Trophoblast cell (in vitro differentiated cells and primary cell): Measurements from ENCODE around the gene PGLYRP4.

Experiments used
- DNase-seq, 2 donors: peaks; one replicate each; pipeline ENCODE4 v3.0.0-alpha.2; 2016
- H2AFZ ChIP-seq: 2 replicates; pipeline ENCODE4 v1.6.1; 2013; ENCODE audit warnings: low read length, moderate library complexity, mild to moderate bottlenecking; ENCODE audit not compliant: insufficient read depth, poor library complexity
- H2AK5ac ChIP-seq: 2 replicates; pipeline ENCODE4 v1.6.1; 2013; ENCODE audit warnings: mild to moderate bottlenecking, low read length
- H2BK120ac ChIP-seq: 2 replicates; pipeline ENCODE4 v1.6.1; 2013; ENCODE audit warnings: low read length, mild to moderate bottlenecking, moderate library complexity; ENCODE audit not compliant: insufficient read depth, poor library complexity
- H2BK12ac ChIP-seq: 2 replicates; pipeline ENCODE4 v1.6.1; 2013; ENCODE audit warnings: mild to moderate bottlenecking, low read length, moderate library complexity
- H2BK5ac ChIP-seq: 2 replicates; pipeline ENCODE4 v1.6.1; 2013; ENCODE audit warnings: low read length, low read depth, moderate library complexity, mild to moderate bottlenecking; ENCODE audit not compliant: poor library complexity
- H3K14ac ChIP-seq: 2 replicates; pipeline ENCODE4 v1.6.1; 2013; ENCODE audit warnings: mild to moderate bottlenecking, low read length
- H3K18ac ChIP-seq: 2 replicates; pipeline ENCODE4 v1.6.1; 2013; ENCODE audit warnings: mild to moderate bottlenecking, low read length
- H3K23ac ChIP-seq: 2 replicates; pipeline ENCODE4 v1.6.1; 2013; ENCODE audit warnings: low read length
- H3K27ac ChIP-seq: 2 replicates; pipeline ENCODE4 v1.5.1; 2013; ENCODE audit warnings: low read depth, mild to moderate bottlenecking, inconsistent platforms, low read length, moderate library complexity
- H3K27me3 ChIP-seq: 2 replicates; pipeline ENCODE4 v1.6.1; 2013; ENCODE audit warnings: inconsistent platforms, mild to moderate bottlenecking, low read length, moderate library complexity; ENCODE audit not compliant: insufficient read depth
- H3K36me3 ChIP-seq, 2 experiments: 1 replicate in 1 of 2; 2 replicates in 1 of 2; pipeline ENCODE4 v1.6.1; 2013; ENCODE audit warnings: low read length in 2 of 2, mild to moderate bottlenecking in 2 of 2, moderate library complexity in 1 of 2; ENCODE audit not compliant: insufficient read depth in 2 of 2, control insufficient read depth in 1 of 2
- H3K4ac ChIP-seq: 2 replicates; pipeline ENCODE4 v1.6.1; 2013; ENCODE audit warnings: low read depth, mild to moderate bottlenecking, low read length, moderate library complexity
- H3K4me1 ChIP-seq, 2 experiments: 1 replicate in 1 of 2; 2 replicates in 1 of 2; pipeline ENCODE4 v1.6.1; 2013; ENCODE audit warnings: low read length in 2 of 2, mild to moderate bottlenecking in 2 of 2, moderate library complexity in 1 of 2; ENCODE audit not compliant: insufficient read depth in 2 of 2, control insufficient read depth in 1 of 2
- H3K4me2 ChIP-seq: 2 replicates; pipeline ENCODE4 v1.6.1; 2013; ENCODE audit warnings: inconsistent platforms, mild to moderate bottlenecking, low read length, moderate library complexity
- H3K4me3 ChIP-seq: 2 replicates; pipeline ENCODE4 v1.5.1; 2013; ENCODE audit warnings: mild to moderate bottlenecking, low read depth, low read length, inconsistent platforms
- H3K79me1 ChIP-seq: one replicate; pipeline ENCODE4 v1.6.1; 2013; ENCODE audit warnings: low read length
- H3K79me2 ChIP-seq: 2 replicates; pipeline ENCODE4 v1.6.1; 2013; ENCODE audit warnings: low read length, mild to moderate bottlenecking; ENCODE audit not compliant: control insufficient read depth, insufficient read depth, poor library complexity
- H3K9ac ChIP-seq: 2 replicates; pipeline ENCODE4 v1.6.1; 2013; ENCODE audit warnings: mild to moderate bottlenecking, low read length
- H3K9me3 ChIP-seq: 2 replicates; pipeline ENCODE4 v1.6.1; 2013; ENCODE audit warnings: low read depth, mild to moderate bottlenecking, control low read depth, inconsistent platforms, low read length; ENCODE audit not compliant: insufficient read depth
- H4K12ac ChIP-seq: 2 replicates; pipeline ENCODE4 v1.6.1; 2013; ENCODE audit warnings: low read depth, mild to moderate bottlenecking, low read length, moderate library complexity
- H4K8ac ChIP-seq: 2 replicates; pipeline ENCODE4 v1.6.1; 2013; ENCODE audit warnings: low read depth, mild to moderate bottlenecking, low read length, moderate library complexity
- H4K91ac ChIP-seq: one replicate; pipeline ENCODE4 v1.6.1; 2013; ENCODE audit warnings: low read depth, mild to moderate bottlenecking, low read length, moderate library complexity
- WGBS: extraction: QIAGEN DNeasy Blood & Tissue Kit; methylation state at CpG from one replicate; pipeline ENCODE4 v1.1.7; 2013; ENCODE audit warnings: missing lambda C conversion rate; ENCODE audit not compliant: insufficient read length, insufficient coverage; ENCODE audit errors: extremely low coverage; 5-methylcytosine and 5-hydroxymethylcytosine counted together

The PGLYRP4 gene

DNA sequence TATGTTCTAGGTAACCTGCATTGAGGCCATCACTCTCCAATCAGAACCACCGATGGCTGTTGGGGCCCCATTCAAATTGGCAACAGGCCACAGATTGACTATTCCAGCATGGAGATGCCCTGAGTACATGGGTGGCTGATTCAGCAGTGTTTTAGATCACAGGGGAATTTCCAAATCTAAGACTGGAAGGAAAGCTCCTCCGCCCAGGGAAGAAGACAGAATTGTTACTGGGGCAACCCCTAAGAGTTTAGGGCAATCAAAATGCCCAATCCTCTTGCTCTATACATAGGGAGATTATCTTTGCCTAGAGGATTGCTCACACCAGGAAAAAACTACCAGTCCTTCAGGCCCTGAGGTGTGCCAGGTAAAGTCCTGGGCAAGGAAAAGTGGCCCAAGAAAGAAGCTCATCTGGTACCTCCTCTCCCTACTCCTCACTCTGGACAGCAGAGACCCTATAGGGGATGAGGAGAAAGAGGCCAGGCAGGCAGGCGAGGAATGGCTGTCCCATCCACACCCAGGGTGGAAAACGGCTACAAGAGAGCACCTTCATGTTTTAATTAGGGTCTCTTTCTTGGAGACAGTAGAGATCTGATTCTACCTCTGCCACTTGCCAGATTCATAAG, 36.4 kb upstream of the PGLYRP4 start:
- H3K79me1 ChIP-seq, result no peaks in the 10 kb centered on the region
- no peak overlapping the region for H3K4me3 ChIP-seq
- no peak overlapping the region for H3K4ac ChIP-seq
- H4K12ac ChIP-seq, result no peak overlapping the region
- H3K27me3 ChIP-seq, result no peaks in the 10 kb centered on the region
- H3K36me3 ChIP-seq, result no peaks in the 10 kb centered on the region
- H3K18ac ChIP-seq, result no peak overlapping the region
- H2AFZ ChIP-seq, result no peak overlapping the region
- H4K91ac ChIP-seq, result no peak overlapping the region
- no peak overlapping the region for H2BK5ac ChIP-seq
- no CpG with 5 or more reads among the region's 4 CpGs for WGBS
- no peak overlapping the region for H3K27ac ChIP-seq
- H3K79me2 ChIP-seq, result no peaks in the 10 kb centered on the region
- H3K9me3 ChIP-seq, result peaks cover 5% of the 10 kb centered on the region
- no peak for DNase-seq
- no peak overlapping the region for H2AK5ac ChIP-seq
- H3K4me2 ChIP-seq, result no peak overlapping the region
- H3K23ac ChIP-seq, result no peak overlapping the region
- H2BK120ac ChIP-seq, result no peak overlapping the region
- no peak overlapping the region for H4K8ac ChIP-seq
- H3K9ac ChIP-seq, result no peak overlapping the region
- H3K14ac ChIP-seq, result no peak overlapping the region
- no peak overlapping the region for H2BK12ac ChIP-seq
- no peaks in the 10 kb centered on the region for H3K4me1 ChIP-seq

- H3K36me3 ChIP-seq, result no peaks in the 10 kb centered on the region
- H3K4me1 ChIP-seq, result no peaks in the 10 kb centered on the region
- no peak overlapping the region for H3K14ac ChIP-seq
- H2BK120ac ChIP-seq, result no peak overlapping the region
- H2BK12ac ChIP-seq, result no peak overlapping the region
- no peak overlapping the region for H3K18ac ChIP-seq
- H3K4ac ChIP-seq, result no peak overlapping the region
- H4K91ac ChIP-seq, result no peak overlapping the region
- H3K4me3 ChIP-seq, result no peak overlapping the region
- H3K79me1 ChIP-seq, result no peaks in the 10 kb centered on the region
- no peak overlapping the region for H3K9ac ChIP-seq
- H3K27me3 ChIP-seq, result no peaks in the 10 kb centered on the region
- WGBS, result no CpG with 5 or more reads among the region's 23 CpGs
- no peaks in the 10 kb centered on the region for H3K79me2 ChIP-seq
- no peak overlapping the region for H2AK5ac ChIP-seq
- no peak overlapping the region for H3K27ac ChIP-seq
- H4K8ac ChIP-seq, result no peak overlapping the region
- no peak overlapping the region for H3K4me2 ChIP-seq
- no peak overlapping the region for H3K23ac ChIP-seq
- H2BK5ac ChIP-seq, result no peak overlapping the region
- H2AFZ ChIP-seq, result no peak overlapping the region
- H3K9me3 ChIP-seq, result peaks cover 8% of the 10 kb centered on the region
- no peak for DNase-seq
- H4K12ac ChIP-seq, result no peak overlapping the region
Measured at GRCh38 chr1:153380711-153381110, 32.1 kb upstream of the PGLYRP4 start.

- no peaks in the 10 kb centered on the region for H3K79me1 ChIP-seq
- H4K8ac ChIP-seq, result no peak overlapping the region
- no peaks in the 10 kb centered on the region for H3K27me3 ChIP-seq
- H4K12ac ChIP-seq, result no peak overlapping the region
- H3K36me3 ChIP-seq, result no peaks in the 10 kb centered on the region
- H2BK120ac ChIP-seq, result no peak overlapping the region
- no peak overlapping the region for H2BK12ac ChIP-seq
- H3K18ac ChIP-seq, result no peak overlapping the region
- H2AK5ac ChIP-seq, result no peak overlapping the region
- H3K4me2 ChIP-seq, result no peak overlapping the region
- H3K4me3 ChIP-seq, result no peak overlapping the region
- H3K4ac ChIP-seq, result no peak overlapping the region
- no peaks in the 10 kb centered on the region for H3K4me1 ChIP-seq
- peaks cover 8% of the 10 kb centered on the region for H3K9me3 ChIP-seq
- no peak overlapping the region for H3K23ac ChIP-seq
- no peak overlapping the region for H2BK5ac ChIP-seq
- no peak overlapping the region for H4K91ac ChIP-seq
- H3K27ac ChIP-seq, result no peak overlapping the region
- no peak overlapping the region for H2AFZ ChIP-seq
- H3K9ac ChIP-seq, result no peak overlapping the region
- no peak overlapping the region for H3K14ac ChIP-seq
- no CpG with 5 or more reads among the region's 10 CpGs for WGBS
- DNase-seq, result no peak
- no peaks in the 10 kb centered on the region for H3K79me2 ChIP-seq
Measured at GRCh38 chr1:153379591-153379990, 30.9 kb upstream of the PGLYRP4 start.

GRCh38 chr1:153375511-153375910, 26.9 kb upstream of the PGLYRP4 start, which contains the start of gene S100A12:
S100A12 (minus strand) TSS chr1:153375621; CDS start chr1:153374592, 1,029 bp downstream.
- H3K9me3 ChIP-seq, result peaks cover 3% of the 10 kb centered on the region

More at GRCh38 chr1:153375511-153375910, 26.9 kb upstream of the PGLYRP4 start, which contains the start of gene S100A12:
- Histone ChIP-seq H3K23ac (no peak within 1 kb of the TSS), H3K4me1 (no peaks in the 10 kb centered on the region), H4K12ac (no peak within 1 kb of the TSS), H2BK12ac (no peak within 1 kb of the TSS), H3K79me2 (no peaks in the 10 kb centered on the region), H2BK120ac (no peak within 1 kb of the TSS), H3K27ac (no peak within 1 kb of the TSS), H3K14ac (no peak within 1 kb of the TSS), H3K4me3 (no peak within 1 kb of the TSS), H3K79me1 (no peaks in the 10 kb centered on the region), H3K9ac (no peak within 1 kb of the TSS), H2AFZ (no peak within 1 kb of the TSS), H3K4ac (no peak within 1 kb of the TSS), H4K8ac (no peak within 1 kb of the TSS), H3K4me2 (no peak within 1 kb of the TSS), H2BK5ac (no peak within 1 kb of the TSS), H3K36me3 (no peaks in the 10 kb centered on the region), H4K91ac (no peak within 1 kb of the TSS), H2AK5ac (no peak within 1 kb of the TSS), H3K18ac (no peak within 1 kb of the TSS), H3K27me3 (no peaks in the 10 kb centered on the region)
- no CpG with 5 or more reads among the region's 1 CpG for WGBS
- peak in 1 of 2 donors; percentile 79 for DNase-seq
